ENCODE results near the gene FGF8. TPM values are rescaled to one million over a fixed set of nuclear protein-coding genes. Genes with fewer than 3 reads are reported as not detected.

Gene FGF8
- total and polyA plus RNA-seq, 2 of the 8 experiments (the other 6 are each of a cell fraction or from before 2014, with no cell fraction given), result 1.1 to 3.9 TPM

DNA sequence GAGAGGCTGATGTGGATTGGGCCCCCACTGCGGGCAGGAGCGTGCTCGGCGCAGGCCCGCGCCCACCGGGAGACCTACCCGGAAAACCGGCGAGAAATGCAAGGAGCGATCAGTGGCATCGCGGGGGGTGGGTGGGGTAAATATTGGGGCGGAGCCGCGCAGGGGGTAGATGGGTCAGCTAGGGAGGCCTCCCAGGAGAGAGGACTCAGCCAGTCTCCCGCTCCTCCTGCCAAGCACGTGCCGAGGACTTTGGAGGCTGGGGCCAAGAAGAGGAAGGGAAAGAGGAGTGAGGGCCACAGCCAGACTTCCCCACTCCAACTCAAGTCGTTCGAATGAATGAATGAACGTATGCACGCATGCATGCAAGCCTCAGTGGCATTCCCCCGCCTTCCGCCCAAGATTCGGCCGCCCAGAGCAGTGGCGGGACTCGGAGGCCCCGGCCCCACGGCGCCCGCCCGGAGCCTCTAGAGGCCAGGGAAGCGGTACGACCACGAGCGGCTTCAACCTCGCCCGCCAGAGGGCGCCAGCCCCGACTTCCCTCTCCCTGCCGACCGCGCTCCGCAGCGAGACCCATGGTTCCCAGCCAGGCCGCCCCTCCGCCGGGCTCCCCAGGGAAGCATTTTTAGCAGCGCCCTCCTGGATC, 3.8 kb upstream of the FGF8 start:
- H4K5ac ChIP-seq (ENCODE audit: insufficient read length, low read depth, low read length), result no peak overlapping the region
- H2AFZ ChIP-seq (ENCODE audit: low read length), result no peak overlapping the region
- H2AK5ac ChIP-seq (ENCODE audit: low read depth, low read length), result no peak overlapping the region
- H2BK5ac ChIP-seq (ENCODE audit: low read depth, low read length), result peak overlapping the region; percentile 75; the same call in 1 of the 2 replicates
- H2BK15ac ChIP-seq (ENCODE audit: low read length), result peak overlapping the region; percentile 92; the same call in 1 of the 2 replicates
- peaks cover 0 to 8% of the 10 kb centered on the region in 2 experiments; a peak in 1 of 4 replicates for H3K79me2 ChIP-seq (ENCODE audit: control insufficient read depth in 1 of 2, insufficient read depth in 2 of 2, low read length in 2 of 2)
- H2BK12ac ChIP-seq (ENCODE audit: low read depth, low read length), result peak overlapping the region; percentile 97
- peak overlapping the region; percentile 91 to 95 for H3K4me2 ChIP-seq (ENCODE audit: insufficient read depth in 1 of 2, low read depth in 2 of 2, low read length in 2 of 2)
- 9% methylated on average over 8 of the region's 51 CpGs; no CpG with 5 or more reads in 1 of the 2 experiments for WGBS, 2 experiments (ENCODE audit: extremely low coverage in 1 of 2, insufficient coverage in 1 of 2, insufficient read length in 1 of 2, insufficient replicate concordance in 2 of 2, low coverage in 1 of 2, low lambda C conversion rate in 2 of 2, missing lambda C conversion rate in 1 of 2)
- peak overlapping the region; percentile 95 for H3K18ac ChIP-seq (ENCODE audit: extremely low read depth, low read length)
- peaks cover 15 to 29% of the 10 kb centered on the region in 2 experiments for H4K20me1 ChIP-seq (replicated peaks in 1 of 2; ENCODE audit: control insufficient read depth in 1 of 2, insufficient read depth in 2 of 2, low read length in 2 of 2)
- no peaks in the 10 kb centered on the region; a peak in 1 of 8 replicates for H3K36me3 ChIP-seq (ENCODE audit: control insufficient read depth in 2 of 4, insufficient read depth in 4 of 4, low read length in 3 of 4)
- H3K9ac ChIP-seq (replicated peaks in 1 of 4; ENCODE audit: extremely low read depth in 1 of 4, low read depth in 3 of 4, low read length in 3 of 4), result no peak overlapping the region
- ChIA-PET POLR2A (ENCODE audit: partially characterized antibody) (interaction anchor here (0.9 to 9.1 kb wide), 4 partner anchors 38 to 341 kb away, joined by 3 to 66 read pairs (median 3); partner anchors contain the start of genes DPCD, LDB1, OGA and POLL), CTCF (ENCODE audit: partially characterized antibody) (interaction anchor here (0.8 to 9.8 kb wide), 17 partner anchors 9 to 261 kb away, joined by 3 to 246 read pairs (median 6); partner anchors contain the start of gene OGA)
- peak overlapping the region; percentile 32 for H3K56ac ChIP-seq (replicated peaks; ENCODE audit: insufficient read length, low read depth, low read length)
- no peak overlapping the region for H4K91ac ChIP-seq (replicated peaks; ENCODE audit: insufficient read length, low read length)
- peaks cover 34 to 49% (median 42%) of the 10 kb centered on the region in 4 experiments for H3K27me3 ChIP-seq (replicated peaks in 1 of 4; ENCODE audit: control insufficient read depth in 3 of 4, extremely low read depth in 1 of 4, insufficient read depth in 3 of 4, low read length in 3 of 4)
- peaks cover 6 to 43% (median 24%) of the 10 kb centered on the region in 4 experiments for H3K4me1 ChIP-seq (replicated peaks in 1 of 4; ENCODE audit: control insufficient read depth in 3 of 4, insufficient read depth in 4 of 4, low read length in 3 of 4)
- H2BK20ac ChIP-seq (ENCODE audit: low read length), result no peak overlapping the region
- H3K4ac ChIP-seq (replicated peaks; ENCODE audit: insufficient read length, low read depth, low read length), result no peak overlapping the region
- no peak for FAIRE-seq
- H2BK120ac ChIP-seq (replicated peaks; ENCODE audit: low read depth, low read length), result no peak overlapping the region
- peak overlapping the region; percentile 93 for H4K8ac ChIP-seq (ENCODE audit: extremely low read depth, insufficient read depth, low read length)
- H3K4me3 ChIP-seq (ENCODE audit: extremely low read depth in 1 of 4, insufficient read depth in 2 of 4, low read depth in 3 of 4, low read length in 4 of 4), result peak overlapping the region; percentile 28 to 60 (median 46); a peak in 6 of 8 replicates
- peaks cover 7% of the 10 kb centered on the region for H3K79me1 ChIP-seq (ENCODE audit: low read depth, low read length)
- no peak overlapping the region for H3K27ac ChIP-seq (ENCODE audit: low read depth, low read length)
- H3K14ac ChIP-seq (ENCODE audit: insufficient read length), result no peak overlapping the region
- H3K23me2 ChIP-seq (ENCODE audit: low read depth, low read length), result peaks cover 34% of the 10 kb centered on the region
- no peak overlapping the region for H3K23ac ChIP-seq (ENCODE audit: insufficient read length)
- no peaks in the 10 kb centered on the region for H3K9me3 ChIP-seq (ENCODE audit: insufficient read depth in 2 of 2, low read depth in 1 of 2, low read length in 1 of 2)
- DNase-seq (ENCODE audit: low read depth in 1 of 2, low spot score in 2 of 2), result peak in 1 of 2 experiments; percentile 98
- TF ChIP-seq BACH1 (IDR thresholded peaks at IDR 0.05; ENCODE audit: low read length) (0 out of 2 replicates have a peak, but pooled peaks have one; percentile 32), JUND (IDR thresholded peaks at IDR 0.05; ENCODE audit: low read length) (peak; percentile 27; the same call in 1 of the 2 replicates), SIX5 (IDR thresholded peaks at IDR 0.05; ENCODE audit: low read depth, low read length) (no peak), CHD1 (IDR thresholded peaks at IDR 0.05; ENCODE audit: low read depth, low read length) (no peak), BRCA1 (IDR thresholded peaks at IDR 0.05; ENCODE audit: low read depth, low read length) (no peak), NANOG (IDR thresholded peaks at IDR 0.05; ENCODE audit: insufficient read depth, low read depth, low read length, poor library complexity, severe bottlenecking) (peak; percentile 58), NRF1 (IDR thresholded peaks at IDR 0.05; ENCODE audit: low read depth, low read length) (no peak), BCL11A (IDR thresholded peaks at IDR 0.05; ENCODE audit: low read depth in 2 of 2, low read length in 2 of 2) (no peak), RFX5 (IDR thresholded peaks at IDR 0.05; ENCODE audit: borderline replicate concordance, low read depth, low read length) (no peak), KDM1A (IDR thresholded peaks at IDR 0.05; ENCODE audit: borderline replicate concordance, low read length) (peak; percentile 65; the same call in 1 of the 2 replicates), HDAC2 (IDR thresholded peaks at IDR 0.05; ENCODE audit: borderline replicate concordance in 1 of 2, low read depth in 2 of 2, low read length in 2 of 2) (peak; percentile 30 to 71; a peak in 1 of 4 replicates), SIRT6 (IDR thresholded peaks at IDR 0.05; ENCODE audit: low read length) (no peak)

All from H1 (cell line).